Choroid plexus epithelial cell (primary cell): ENCODE results near the gene OBI1.
A peak's percentile ranks its signal among the peaks of the same experiment; 100 is the strongest.
"Not testable (repeated sequence)": the region's sequence is repeated elsewhere in the genome, so short reads cannot be mapped to it uniquely, and the experiment has no call there.

Source experiments
- DNase-seq: peaks from one replicate; pipeline ENCODE4 v3.0.0-alpha.2; 2010; ENCODE audit warnings: low read depth
- H3K4me3 ChIP-seq: 2 replicates; pipeline ENCODE4 v1.5.1; 2011; ENCODE audit warnings: low read depth, mild to moderate bottlenecking, control low read depth, low read length, moderate library complexity
- TF ChIP-seq, protein P1 (sequence below): conservative IDR thresholded peaks from 2 replicates; pipeline ENCODE4 v1.5.1; 2011; ENCODE audit warnings: low read depth, mild to moderate bottlenecking, control low read depth, inconsistent platforms, low read length, moderate library complexity

Gene OBI1

DNA sequence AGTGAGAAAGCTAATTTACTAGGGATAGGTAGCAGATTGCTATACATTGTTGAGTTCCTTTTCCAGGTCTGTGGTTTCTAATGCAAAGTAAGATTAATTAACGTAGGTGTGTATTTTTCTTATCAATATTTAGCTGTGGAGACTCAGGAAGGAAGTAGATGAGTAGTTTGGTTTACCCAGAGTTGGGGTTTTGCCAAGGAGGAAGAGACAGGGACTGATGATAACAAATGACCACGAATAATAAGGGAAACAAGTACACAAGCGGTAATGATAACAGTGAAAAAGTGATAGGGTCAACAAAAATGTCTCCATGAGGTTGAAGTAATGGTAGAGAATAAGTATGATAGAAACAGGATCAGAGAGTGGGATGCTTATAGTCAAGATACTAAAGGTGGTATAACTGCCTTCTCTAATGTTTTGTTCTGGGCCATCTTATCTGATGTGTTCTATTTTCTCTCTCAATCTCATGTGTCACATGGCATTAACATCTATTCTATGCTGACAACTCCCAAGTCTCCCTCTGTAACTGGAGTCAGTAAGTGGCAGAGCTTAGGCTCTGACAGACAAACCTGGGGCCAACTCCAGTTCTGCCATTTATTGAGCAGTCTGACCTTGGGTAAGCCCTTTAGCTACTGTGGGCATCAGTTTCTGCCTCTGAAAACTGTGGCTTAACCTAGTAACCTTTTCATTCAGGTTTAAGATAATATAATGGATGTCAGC lies 8.8 kb downstream of the OBI1 start:
- H3K4me3 ChIP-seq: no peak overlapping the region
- TF ChIP-seq, protein P1, sequence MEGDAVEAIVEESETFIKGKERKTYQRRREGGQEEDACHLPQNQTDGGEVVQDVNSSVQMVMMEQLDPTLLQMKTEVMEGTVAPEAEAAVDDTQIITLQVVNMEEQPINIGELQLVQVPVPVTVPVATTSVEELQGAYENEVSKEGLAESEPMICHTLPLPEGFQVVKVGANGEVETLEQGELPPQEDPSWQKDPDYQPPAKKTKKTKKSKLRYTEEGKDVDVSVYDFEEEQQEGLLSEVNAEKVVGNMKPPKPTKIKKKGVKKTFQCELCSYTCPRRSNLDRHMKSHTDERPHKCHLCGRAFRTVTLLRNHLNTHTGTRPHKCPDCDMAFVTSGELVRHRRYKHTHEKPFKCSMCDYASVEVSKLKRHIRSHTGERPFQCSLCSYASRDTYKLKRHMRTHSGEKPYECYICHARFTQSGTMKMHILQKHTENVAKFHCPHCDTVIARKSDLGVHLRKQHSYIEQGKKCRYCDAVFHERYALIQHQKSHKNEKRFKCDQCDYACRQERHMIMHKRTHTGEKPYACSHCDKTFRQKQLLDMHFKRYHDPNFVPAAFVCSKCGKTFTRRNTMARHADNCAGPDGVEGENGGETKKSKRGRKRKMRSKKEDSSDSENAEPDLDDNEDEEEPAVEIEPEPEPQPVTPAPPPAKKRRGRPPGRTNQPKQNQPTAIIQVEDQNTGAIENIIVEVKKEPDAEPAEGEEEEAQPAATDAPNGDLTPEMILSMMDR: no peak

DNA sequence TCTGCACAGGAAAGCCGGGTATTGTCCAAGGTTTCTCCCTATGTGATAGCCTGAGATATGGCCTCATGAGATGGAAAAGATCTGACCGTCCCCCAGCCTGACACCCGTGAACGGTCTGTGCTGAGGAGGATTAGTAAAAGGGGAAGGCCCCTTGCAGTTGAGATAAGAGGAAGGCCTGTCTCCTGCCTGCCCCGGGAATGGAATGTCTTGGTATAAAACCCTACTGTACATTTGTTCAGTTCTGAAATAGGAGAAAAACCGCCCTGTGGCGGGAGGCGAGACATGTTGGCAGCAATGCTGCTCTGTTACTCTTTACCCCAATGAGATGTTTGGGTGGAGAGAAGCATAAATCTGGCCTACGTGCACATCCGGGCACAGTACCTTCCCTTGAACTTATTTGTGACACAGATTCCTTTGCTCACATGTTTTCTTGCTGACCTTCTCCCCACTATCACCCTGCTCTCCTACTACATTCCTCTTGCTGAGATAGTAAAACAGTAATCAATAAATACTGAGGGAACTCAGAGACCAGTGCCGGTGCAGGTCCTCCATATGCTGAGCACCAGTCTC lies 11.8 kb downstream of the OBI1 start:
- not testable (repeated sequence) for H3K4me3 ChIP-seq, DNase-seq

More for the DNA sequence above, 8.8 kb downstream of the OBI1 start:
- peak; percentile 8 for DNase-seq

DNA sequence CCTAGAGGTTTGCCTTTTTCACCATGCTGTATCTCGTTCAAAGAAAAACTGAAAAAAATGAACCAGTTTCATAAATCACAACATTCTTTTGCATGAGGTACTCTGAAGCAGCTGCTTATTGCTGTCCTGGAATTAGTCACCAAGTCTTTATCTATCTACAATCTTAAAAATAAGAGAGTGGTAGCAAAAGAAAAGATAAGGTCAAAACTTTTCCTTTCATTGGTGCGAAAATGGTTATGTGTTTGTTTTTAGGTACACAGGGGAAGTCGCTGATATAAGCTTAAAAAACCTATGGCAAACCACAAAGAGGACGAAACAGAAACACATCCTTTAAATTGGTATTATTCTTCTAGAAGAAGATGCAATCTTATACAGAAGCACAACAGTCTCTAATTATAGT lies 20.7 kb downstream of the OBI1 start:
- no peak overlapping the region for H3K4me3 ChIP-seq
- DNase-seq: no peak
- TF ChIP-seq, protein P1: no peak

DNA sequence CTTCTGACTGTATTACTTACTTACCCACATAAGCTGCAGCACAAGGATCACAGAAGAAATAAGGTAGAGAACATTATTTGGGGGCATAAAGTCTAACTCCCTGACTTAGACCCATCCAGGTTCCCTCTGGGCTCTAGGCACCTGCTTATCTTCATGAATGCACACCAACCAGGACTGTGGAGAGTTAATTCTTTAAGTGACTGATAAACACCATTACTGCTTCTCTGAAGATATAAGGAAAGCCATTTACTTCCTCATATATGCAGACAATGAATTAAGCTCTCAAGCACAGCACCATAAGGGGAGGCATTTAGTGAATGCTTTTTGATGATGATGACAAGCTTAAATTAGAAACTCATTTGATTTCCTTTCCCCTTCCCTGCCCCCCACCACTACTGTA lies 22.5 kb downstream of the OBI1 start:
- TF ChIP-seq, protein P1: no peak

DNA sequence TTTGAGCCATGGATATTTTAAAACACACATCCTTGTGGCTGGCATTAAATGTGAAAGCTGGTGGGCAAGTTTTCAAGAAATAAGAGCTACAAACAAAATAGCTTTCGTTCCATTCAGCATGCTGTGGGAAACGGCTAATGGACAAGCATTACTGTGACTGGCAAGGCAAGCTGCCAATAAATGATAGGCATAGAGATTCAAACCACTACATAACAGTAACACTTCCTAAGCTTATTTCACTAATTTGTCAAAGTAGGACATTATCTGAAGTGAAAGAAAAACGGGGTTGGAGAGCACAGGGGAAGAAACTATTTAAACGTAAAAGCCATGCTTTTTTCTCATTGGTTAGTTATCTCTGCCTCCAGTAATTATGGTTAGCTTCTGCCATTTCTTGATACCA lies 26.0 kb downstream of the OBI1 start:
- TF ChIP-seq, protein P1: no peak
- H3K4me3 ChIP-seq: no peak overlapping the region
- DNase-seq: no peak

More for the DNA sequence above, 22.5 kb downstream of the OBI1 start:
- no peak overlapping the region for H3K4me3 ChIP-seq
- DNase-seq: no peak

DNA sequence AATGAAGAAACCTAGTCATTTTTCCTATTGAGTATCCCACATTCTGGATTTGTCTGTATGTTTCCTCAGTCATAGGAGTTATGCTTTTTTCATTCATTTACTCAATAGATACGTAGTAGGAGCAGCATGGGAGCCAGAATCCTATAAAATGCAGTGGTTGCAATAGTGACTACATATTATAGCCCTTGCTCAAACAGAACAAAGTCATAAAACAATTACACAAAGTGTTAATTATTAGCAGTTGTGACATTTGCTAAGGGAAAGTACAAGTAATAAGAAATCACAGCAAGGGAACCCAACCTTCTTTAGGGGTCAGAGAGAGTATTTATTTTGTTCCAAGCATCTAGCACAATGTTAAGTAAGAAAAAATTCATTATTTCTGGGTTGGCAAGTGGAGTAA lies 27.9 kb downstream of the OBI1 start:
- DNase-seq: no peak
- TF ChIP-seq, protein P1: no peak
- no peak overlapping the region for H3K4me3 ChIP-seq

DNA sequence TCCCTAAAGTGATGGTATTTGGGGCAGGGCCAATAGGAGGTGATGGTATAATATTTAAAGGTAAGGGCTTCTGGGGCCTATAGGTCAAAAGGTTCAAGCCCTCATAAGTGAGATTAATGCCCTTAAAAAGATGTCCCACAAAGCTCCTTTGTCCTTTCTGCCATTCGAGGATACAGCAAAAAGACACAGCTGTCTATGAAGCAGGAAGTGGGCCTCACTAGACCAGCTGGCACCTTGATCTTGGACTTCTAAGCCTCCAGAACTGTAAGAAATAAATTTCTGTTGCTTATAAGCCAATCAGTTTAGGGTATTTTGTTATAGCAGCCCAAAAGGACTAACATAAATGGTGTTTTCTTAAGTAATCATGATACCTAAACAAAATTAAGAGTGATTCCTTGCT lies 28.4 kb downstream of the OBI1 start:
- TF ChIP-seq, protein P1: no peak
- no peak overlapping the region for H3K4me3 ChIP-seq
- no peak for DNase-seq
